Activated T-helper 9 cell treated with anti-CD3 and anti-CD28 coated beads, Interleukin-2, amount 50 U/mL, for 16 hours (primary cell): ENCODE measurements around the gene FMO1.
"Not testable (repeated sequence)": the region's sequence is repeated elsewhere in the genome, so short reads cannot be mapped to it uniquely, and the experiment has no call there.

Experiments used
- DNase-seq: peaks from one replicate; pipeline ENCODE4 v3.0.0-alpha.2; 2020; ENCODE audit warnings: low read depth

FMO1 gene

DNA sequence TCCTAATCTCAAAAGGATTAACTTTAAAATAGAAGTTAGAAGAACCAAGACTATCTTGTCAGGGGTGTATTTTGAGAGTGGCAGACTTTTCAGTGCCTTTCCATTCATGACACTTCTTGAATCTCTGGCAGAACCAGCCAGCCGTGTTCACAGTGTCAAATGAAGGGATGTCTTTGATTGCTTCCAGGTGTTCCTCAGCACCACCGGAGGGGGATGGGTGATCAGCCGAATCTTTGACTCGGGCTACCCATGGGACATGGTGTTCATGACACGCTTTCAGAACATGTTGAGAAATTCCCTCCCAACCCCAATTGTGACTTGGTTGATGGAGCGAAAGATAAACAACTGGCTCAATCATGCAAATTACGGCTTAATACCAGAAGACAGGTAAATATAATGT lies 32.3 kb downstream of the FMO1 start:
- no peak for DNase-seq

- no peak for DNase-seq
These were observed 37.9 kb downstream of the FMO1 start for GRCh38 chr1:171286032-171286705.

GRCh38 chr1:171290621-171291020 lies 42.3 kb downstream of the FMO1 start:
- DNase-seq = no peak

GRCh38 chr1:171292799-171293198 lies 44.5 kb downstream of the FMO1 start:
- DNase-seq = no peak

- not testable (repeated sequence) for DNase-seq
These were observed 47.1 kb downstream of the FMO1 start for GRCh38 chr1:171295383-171295782.

- DNase-seq = no peak
These were observed 47.5 kb downstream of the FMO1 start for GRCh38 chr1:171295821-171296220.

DNA sequence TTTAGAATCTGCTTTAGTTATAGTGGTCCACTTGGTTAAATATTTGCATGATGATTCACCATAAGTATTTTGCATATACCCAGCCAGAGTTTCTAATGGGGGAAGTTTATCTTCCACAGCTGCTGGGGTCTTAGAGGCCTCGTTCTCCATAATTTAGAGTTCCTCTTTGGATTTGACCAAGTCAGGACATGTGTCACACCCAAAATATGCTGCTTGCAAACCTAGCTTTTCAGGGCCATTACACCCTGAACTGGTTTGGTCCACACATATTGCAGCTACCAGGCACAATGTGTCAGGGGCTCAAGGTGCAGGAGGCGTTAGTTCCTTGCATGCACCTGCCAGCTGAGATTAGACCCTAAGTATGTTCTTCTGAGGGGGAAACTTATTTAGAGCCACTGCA lies 48.6 kb downstream of the FMO1 start:
- no peak for DNase-seq

DNA sequence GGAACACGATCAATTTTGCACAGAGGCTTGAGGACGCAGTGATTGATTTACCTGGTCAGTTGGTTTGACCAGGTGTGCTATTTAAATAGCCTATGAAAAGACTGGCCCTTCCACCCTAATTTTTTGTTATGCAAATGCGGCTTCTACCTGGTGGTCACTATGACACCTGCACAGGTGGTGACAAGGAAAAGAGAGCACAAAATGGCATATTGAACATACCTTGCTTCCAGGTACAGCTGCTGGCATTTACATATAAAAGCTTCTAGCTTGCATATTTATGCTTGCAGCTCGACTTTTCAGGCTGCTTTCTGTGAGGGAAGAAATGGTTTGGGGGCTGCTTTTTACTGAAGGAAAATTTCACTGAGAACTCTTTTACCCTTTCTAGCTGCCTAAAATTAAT lies 50.4 kb downstream of the FMO1 start:
- DNase-seq = no peak

DNA sequence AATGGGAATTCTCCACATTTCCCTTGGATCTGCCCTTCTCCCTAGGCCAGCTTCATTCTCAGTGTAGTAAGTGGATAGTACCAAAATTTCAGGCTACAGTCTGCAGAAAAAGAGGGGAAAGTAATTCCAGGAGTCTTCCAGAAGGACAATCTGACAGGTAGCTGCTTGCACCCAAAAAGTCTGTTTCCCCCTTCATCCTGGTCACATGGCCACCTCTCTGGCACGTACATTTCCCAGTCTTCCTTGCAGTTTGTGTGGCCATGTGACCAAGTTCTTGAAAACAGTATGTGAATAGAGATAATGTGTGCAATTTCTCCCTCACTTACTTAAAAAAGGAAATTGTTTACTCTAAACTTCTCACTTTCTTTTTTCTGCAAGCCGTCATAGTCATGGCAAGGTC lies 51.0 kb downstream of the FMO1 start:
- DNase-seq = no peak

DNA sequence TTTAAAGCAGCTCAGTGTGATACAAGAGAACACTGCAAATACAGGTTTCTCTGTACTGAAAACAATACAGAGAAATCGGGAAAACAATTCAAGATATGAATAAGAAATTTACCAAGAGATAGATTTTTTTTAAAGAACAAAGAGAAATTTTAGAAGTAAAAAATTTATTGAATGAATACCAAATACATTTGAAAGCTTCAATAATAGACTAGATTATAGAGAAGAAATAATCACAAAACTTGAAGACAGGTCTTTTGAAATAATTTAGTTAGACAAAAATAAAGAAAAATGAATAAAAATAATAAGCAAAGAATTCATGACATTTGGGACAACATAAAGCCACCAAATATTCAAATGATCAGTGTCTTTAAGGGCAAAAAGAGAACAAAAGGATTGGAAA lies 52.1 kb downstream of the FMO1 start:
- no peak for DNase-seq

DNA sequence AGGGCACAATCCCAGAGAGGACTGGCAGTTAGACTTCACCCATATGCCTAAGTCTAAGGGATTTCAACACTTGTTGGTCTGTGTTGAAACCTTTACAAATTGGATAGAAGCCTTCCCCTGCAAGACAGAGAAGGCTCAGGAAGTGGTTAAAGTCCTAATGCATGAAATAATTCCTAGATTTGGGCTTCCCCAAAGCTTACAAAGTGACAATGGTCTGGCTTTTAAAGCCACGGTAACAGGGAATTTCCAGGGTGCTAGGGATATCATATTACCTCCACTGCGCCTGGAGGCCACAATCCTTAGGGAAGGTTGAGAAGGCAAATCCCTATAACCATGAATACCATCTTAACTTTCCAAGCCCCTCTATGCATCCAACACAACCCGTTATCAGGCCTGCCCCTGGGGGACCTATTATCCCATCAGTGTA lies 62.4 kb downstream of the FMO1 start:
- no peak for DNase-seq

GRCh38 chr1:171311771-171312558 lies 63.7 kb downstream of the FMO1 start:
- no peak for DNase-seq

DNA sequence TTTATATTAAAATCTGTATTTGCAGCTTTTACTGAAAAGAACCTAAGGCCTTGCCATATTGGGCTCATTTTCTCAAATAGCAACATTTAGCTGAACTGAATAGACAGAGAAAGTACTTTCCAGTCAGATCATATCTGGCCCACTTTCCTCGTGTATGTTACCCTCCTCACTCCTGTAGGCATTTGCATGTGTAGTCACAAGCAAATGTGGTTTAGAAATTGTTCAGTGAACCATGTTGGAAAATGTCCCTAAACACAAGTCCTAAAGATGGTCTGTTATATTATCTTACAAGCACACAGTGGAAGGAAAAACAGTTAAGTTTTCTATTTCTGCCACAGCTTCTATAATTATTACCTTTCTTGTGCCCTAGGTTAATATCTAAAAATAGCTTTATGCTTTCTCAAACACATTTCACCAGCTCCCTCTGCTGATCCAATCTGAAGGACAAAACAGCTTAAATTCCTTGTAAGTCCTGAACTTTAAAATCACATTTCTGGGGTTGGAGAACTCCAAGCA lies 65.1 kb downstream of the FMO1 start:
- DNase-seq = no peak

DNA sequence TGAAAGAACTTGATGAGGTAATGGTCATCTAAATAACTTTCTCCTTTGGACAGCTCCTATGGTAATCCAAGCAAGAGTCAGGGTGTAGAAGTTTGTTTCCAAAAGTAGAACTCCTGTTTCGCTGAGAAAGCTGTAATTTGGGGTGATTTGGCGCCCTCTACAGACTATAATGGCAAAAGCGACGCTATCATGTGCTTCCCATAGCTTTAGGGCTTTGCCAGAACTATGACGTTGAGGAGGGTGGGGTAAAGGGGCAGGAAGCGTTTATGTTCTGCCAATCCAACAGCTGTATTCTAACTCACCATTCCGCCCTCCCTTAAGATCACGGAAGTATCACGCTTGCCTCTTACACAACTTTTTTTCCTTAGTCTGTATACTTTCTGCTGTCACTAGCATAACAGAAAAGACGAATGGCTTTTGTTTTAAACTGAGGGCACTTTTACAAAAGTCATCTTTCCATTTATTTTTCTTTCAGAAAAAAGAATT lies 65.6 kb downstream of the FMO1 start, which contains the start of gene FMO4:
FMO4 (plus strand) TSS at position 349 of the 486 bp plus-strand sequence. CDS start 5,643 bp downstream, outside the sequence.
- peak; percentile 62 for DNase-seq

DNA sequence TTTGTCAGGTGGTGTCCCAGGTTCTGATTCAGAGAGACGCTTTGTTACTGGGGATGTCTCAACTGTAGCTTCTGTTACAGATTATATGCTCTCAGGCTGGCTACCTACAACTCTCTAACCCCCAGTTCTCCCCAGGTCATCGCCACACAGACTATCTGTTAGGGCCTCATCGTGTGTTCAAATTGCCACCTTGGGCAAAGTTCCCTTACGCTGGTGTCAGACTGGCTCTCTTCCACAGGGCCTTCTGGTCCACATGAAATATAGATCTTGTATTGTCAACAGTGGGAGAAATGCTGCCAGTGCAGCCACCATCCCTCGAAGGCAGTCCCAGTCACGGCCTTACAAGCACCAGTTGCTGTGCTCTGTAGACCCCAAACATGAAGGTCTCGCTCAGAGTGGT lies 81.0 kb downstream of the FMO1 start:
- DNase-seq = no peak

DNA sequence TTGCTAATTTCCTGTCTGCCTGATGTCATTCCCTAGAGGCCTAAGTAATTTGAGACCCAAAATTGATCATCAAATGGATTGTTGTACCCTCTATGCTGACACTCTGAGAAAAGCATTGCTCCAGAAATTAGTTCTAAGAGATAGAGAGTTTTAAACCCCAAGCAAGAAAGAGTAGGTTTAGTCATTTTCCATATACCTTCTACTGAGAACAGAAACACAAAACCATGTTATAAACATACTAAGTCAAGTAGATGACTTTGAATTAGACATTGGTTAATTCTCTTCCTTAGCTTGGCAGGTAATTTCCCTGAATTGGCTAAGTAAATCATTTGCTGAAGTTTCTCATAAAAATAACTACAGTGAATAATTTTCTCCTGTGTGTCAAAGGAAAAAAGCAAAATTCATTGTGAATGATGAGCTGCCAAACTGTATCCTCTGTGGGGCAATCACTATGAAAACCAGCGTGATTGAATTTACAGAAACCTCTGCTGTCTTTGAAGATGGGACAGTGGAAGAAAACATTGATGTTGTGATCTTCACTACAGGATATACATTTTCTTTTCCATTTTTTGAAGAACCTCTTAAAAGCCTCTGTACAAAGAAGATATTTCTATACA lies 85.8 kb downstream of the FMO1 start:
- DNase-seq = no peak
